Coronary artery (tissue), 2 donors: ENCODE measurements around the gene GALNT14.

Experiments used
- DNase-seq: peaks from one replicate; pipeline ENCODE4 v3.0.0-alpha.2; 2017; ENCODE audit warnings: low spot score
- H3K27ac ChIP-seq, 2 donors: fragments of 200-600 bp; sonication (generic); one replicate each; pipeline ENCODE4 v1.5.1; 2016 to 2019
- H3K4me3 ChIP-seq: fragments of 200-600 bp; sonication (generic); 2 replicates; pipeline ENCODE4 v1.5.1; 2016; ENCODE audit warnings: mild to moderate bottlenecking, moderate library complexity
- TF ChIP-seq, protein P1 (sequence below): fragments of 200-600 bp; sonication (generic); IDR thresholded peaks from one replicate; pipeline ENCODE4 v1.5.1; 2019; ENCODE audit warnings: antibody characterized with exemption

GALNT14 gene

GRCh38 chr2:30964334-30965005, 173.8 kb downstream of the GALNT14 start:
- no peak for DNase-seq
- Histone ChIP-seq H3K27ac (no peak overlapping the region), H3K4me3 (no peak overlapping the region)
- TF ChIP-seq, protein P1, sequence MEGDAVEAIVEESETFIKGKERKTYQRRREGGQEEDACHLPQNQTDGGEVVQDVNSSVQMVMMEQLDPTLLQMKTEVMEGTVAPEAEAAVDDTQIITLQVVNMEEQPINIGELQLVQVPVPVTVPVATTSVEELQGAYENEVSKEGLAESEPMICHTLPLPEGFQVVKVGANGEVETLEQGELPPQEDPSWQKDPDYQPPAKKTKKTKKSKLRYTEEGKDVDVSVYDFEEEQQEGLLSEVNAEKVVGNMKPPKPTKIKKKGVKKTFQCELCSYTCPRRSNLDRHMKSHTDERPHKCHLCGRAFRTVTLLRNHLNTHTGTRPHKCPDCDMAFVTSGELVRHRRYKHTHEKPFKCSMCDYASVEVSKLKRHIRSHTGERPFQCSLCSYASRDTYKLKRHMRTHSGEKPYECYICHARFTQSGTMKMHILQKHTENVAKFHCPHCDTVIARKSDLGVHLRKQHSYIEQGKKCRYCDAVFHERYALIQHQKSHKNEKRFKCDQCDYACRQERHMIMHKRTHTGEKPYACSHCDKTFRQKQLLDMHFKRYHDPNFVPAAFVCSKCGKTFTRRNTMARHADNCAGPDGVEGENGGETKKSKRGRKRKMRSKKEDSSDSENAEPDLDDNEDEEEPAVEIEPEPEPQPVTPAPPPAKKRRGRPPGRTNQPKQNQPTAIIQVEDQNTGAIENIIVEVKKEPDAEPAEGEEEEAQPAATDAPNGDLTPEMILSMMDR: no peak

- TF ChIP-seq, protein P1: no peak
- no peak for DNase-seq
- no peak overlapping the region for H3K27ac ChIP-seq
These were observed 175.1 kb downstream of the GALNT14 start for GRCh38 chr2:30963184-30963583.

GRCh38 chr2:30960213-30960612, 178.0 kb downstream of the GALNT14 start:
- Histone ChIP-seq H3K27ac (no peak overlapping the region), H3K4me3 (no peak overlapping the region)
- no peak for DNase-seq
- TF ChIP-seq, protein P1: no peak

More at GRCh38 chr2:30963184-30963583, 175.1 kb downstream of the GALNT14 start:
- no peak overlapping the region for H3K4me3 ChIP-seq

DNA sequence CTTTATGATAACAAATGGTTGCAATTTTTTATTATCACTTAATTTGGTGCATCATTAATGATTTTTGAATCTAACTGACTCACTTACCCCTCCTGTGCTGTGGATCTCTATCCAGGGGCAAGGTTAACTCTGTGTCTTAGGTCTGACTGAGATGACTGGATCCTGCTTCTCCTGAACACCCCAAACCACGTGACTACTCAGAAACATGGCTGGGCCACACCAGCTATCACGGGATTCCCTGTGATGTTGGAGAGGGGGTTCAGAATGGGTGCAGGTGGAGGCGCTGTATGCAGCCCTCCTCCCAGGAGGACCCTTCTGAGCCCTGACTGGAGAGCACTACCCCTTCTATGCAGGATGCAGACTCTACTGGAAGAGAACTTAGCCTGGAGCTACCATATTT, 178.6 kb downstream of the GALNT14 start:
- DNase-seq: no peak
- Histone ChIP-seq H3K27ac (no peak overlapping the region), H3K4me3 (no peak overlapping the region)
- TF ChIP-seq, protein P1: no peak

DNA sequence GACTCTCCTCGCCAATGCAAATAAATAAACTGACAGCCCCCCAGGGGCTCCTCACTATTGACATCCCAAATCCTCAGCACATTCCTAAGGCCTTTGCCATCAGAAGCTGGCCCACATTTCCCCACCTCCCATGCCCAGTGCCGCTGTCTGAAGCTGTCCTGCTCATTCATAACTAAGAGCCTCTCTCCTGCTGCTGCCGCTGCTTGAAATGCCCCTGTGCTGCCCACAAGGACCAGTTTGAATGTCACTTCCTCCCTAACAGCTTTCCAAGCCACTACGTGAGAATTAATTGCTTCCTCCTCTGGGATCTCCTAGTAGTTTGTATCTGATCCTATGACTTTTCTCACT, 179.3 kb downstream of the GALNT14 start:
- H3K27ac ChIP-seq: no peak overlapping the region
- no peak for DNase-seq
- no peak overlapping the region for H3K4me3 ChIP-seq
- TF ChIP-seq, protein P1: no peak

DNA sequence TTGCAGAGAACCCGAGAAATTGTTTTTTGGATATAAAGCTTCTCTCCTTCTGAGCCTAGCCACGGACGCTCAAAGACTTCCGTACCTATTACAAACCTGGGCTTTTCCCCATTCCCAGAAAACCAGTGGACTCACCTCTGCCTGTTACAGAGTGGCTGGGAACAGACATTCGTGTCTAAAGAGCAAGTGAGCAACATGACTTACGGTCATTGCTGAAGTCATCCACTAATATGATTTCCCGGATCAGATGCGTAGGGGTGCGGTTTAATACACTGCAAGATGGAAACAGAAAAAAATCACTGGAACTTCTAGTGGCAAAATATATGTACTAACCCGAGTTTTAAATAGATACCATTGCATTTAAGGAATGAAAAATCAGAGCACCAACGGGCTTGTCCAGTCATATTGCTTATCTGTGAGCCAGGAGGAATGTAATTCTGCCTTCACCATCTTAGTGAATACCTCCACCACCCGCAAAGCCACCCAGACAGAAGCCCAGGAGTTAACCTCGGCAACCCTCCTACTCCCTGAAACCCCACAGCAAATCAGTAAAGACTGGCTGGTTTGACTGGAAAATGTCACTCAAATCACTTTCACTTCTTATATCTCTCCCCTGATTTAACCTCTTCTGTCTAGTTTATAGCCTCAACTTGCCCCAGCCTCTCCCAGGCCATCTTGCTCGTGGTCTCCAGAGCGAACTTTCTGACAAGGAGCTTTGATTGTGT, 179.9 kb downstream of the GALNT14 start:
- H3K27ac ChIP-seq: no peak overlapping the region
- TF ChIP-seq, protein P1: no peak
- no peak for DNase-seq
- no peak overlapping the region for H3K4me3 ChIP-seq

DNA sequence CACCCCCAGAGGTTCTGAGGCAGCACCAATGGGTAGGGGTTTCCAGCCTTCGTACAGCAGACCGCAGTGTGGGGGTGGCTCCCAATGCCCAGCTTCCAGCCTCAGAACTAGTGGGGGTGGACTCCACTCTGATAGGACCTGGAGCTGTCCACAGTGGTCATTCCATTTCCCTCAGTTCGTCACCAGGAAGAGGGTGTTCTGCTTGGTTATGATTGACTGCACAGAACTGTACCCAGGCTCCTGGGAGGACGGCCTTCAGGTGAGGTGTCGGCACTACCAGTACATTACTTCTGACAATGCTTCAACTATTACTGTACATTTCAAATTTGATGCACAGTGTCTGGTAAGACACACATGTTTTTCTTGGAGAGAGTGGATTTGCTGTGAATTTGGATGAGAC, 180.6 kb downstream of the GALNT14 start:
- no peak for DNase-seq
- TF ChIP-seq, protein P1: no peak
- H3K27ac ChIP-seq: no peak overlapping the region
- no peak overlapping the region for H3K4me3 ChIP-seq
